IPS DF 19.7 (cell line): ENCODE data around the gene TMEM117.

Experiments
- DNase-seq: peaks from one replicate; pipeline ENCODE4 v3.0.0-alpha.2; 2013; ENCODE audit warnings: low read depth, low spot score

The TMEM117 gene

DNA sequence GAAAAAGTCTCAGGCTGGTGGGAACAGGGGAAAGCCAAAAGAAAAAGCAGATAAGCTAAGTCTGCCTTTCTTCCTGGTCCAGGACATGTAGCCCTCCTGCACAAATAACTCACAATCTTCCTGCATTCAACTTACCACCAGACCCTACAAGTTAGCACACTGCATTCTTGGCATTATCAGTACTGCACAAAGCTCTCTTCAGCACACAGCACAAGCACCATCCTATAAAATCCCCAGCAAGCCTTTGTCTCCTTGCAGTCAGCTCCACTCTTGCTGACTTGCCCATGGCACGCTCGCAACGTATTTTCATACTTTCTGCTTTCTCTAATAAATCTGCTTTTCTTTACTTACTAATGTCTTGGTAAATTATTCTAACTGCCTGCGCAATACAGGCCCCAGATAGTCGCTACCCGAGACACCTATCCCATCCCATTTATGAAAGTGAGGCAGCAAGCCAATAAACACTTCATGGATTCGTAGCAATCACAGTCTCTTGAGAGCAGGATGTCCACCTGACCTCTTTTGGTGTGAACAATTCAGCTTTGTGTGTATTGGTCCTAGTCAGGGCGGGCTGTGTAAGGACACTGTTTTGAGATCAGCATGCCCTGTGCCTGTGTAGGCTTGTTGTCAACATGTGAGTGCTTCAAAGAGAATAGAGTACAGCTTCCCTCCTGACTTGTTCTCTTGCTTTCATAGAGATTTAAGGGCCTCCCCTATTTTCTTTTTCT is 49.0 kb downstream of the TMEM117 start:
- DNase-seq = no peak

DNA sequence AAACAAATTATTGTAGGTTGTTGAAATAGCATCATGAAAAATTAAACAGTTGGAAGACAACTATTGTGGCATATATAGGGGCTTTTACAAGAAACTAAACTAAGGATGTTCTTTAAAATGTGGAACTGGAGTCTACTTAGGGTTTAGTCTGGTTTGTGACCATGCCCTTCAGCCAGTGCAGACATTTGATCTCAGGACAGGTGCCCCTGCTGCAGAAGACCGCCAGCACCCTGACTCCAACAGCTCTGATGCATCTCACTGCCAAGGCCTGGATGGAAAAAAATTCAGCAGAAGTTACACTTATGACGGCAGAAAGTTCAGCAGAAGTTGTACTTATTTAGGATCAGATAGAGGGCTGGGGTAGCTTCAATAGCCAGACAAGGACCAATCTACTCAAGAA is 51.5 kb downstream of the TMEM117 start:
- DNase-seq = no peak

DNA sequence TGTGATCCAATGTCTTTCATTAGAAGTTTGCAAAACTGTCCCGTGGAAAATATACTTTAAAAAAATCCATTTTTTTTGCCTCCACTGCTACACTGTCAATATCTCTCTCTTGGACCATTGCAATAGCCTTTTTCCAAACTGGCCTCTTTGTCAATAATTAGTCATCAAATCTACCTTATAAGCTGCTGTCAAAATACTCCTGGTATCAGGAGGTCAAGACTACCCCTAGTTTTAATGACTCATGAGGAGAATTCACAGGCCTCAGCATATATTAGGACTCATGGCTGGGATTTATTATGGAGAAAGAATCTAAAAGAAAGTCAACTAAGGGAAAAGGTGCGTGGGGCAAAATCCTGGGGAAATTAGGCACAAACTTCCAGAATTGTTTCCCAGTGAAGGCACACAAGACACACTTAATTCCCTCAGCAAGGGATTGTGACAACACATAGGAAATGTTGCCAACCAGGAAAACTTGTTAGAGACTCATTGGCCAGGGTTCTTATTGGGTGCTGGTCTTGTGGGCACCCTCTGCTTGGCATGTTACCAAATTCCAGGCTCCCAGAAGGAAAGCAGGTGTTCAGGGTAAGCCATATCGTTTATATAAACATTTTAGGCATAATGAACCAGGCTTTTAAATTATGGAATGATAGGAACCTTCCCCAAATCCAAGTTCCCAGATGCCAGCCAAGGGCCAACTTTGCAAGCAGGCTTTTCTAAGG is 56.1 kb downstream of the TMEM117 start:
- no peak for DNase-seq

DNA sequence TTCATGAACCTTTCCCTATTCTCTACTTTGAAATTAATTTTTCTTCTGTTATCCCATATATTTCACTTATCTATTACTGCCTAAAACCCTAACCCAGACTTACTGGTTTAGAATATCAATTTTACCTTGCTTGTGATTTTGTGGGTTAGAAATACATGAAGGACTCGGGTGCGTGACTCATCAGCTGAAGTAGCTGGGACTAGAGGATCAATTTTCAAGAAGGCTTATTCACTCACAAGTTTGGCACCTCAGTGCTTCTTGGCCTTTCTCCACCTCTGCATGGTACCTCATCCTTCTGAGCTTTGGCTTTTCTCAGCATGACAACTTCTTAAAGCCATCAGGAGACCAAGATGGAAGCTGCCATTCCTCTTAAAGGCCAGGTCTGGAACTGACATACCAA is 57.8 kb downstream of the TMEM117 start:
- no peak for DNase-seq

DNA sequence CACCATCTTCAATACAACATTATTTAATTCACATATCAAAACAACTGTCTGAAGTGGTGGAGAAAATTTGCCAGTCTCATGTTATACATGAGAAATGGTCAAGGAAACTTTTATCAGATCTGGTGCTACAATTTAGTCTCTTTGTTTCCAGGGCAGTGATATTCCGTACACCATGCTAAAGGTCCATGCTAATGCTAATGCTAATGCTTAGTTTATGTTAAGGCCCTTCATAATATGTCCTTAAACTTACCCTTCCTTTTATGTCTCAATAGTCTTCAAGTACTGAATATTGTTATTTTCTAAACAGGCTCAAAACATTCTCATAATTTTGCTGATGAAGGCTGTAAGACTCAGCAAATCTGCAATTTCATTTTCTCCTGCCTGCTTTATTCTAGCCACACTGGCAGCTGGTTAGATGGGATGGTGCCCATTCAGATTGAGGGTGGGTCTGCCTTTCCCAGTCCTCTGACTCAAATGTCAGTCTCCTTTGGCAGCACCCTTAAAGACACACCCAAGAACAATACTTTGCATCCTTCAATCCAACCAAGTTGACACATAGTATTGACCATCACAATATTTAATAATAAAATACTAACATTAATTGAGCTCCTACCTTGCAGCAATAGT is 59.8 kb downstream of the TMEM117 start:
- DNase-seq = no peak

DNA sequence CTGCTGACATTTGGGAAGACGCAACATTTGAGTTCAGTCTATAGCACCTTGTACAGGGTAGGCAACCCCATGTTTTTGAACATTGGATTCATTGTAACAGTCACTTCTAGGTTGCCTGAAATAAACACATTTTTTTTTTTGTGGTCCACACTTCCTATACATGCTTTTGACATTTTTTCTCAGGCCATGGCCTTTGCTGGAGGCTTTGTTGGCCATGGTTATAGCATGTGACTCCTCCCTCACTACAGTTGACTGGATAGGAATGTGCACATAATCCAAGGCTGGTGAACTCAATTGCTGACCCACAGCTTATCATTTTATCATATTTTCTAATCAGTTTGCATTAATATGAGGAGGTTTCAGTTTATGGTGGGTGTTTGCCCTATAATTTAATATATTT is 60.6 kb downstream of the TMEM117 start:
- no peak for DNase-seq

DNA sequence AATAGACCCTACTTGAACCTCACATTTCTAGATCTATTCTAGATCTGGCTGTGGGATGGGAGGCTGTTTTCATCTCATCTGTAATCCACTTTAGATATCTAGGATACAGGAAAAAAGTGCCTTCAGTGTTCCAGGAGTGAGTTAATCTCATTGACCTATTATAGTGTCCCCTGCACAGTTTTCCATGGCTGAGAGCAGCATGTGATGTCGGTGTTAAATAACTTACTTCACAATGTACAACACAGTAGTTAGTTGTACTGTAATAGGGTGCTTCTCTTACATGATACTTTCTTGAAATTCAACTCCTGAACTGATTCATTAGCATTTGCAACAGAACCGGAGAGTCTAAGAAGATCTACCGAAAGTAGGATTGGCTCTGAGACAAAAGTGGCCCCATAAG is 62.6 kb downstream of the TMEM117 start:
- no peak for DNase-seq

DNA sequence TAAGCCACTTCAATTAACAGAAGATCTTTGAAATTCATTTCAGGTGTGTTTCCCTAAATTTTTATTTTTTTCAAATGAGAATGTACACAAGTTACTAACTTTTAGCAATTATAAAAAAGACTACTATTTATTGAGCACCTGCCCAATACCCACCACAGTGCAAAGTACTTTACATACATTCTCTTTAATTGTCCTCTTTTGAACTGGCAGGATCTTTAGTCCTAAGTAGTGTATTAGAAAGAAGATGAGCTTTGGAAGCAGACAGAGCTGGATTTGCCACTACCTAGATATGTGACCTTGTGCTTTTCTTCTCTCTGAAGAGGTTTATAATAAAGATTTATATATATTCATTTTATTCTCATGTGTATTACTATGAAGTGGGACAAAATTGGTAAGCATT is 63.7 kb downstream of the TMEM117 start:
- no peak for DNase-seq

DNA sequence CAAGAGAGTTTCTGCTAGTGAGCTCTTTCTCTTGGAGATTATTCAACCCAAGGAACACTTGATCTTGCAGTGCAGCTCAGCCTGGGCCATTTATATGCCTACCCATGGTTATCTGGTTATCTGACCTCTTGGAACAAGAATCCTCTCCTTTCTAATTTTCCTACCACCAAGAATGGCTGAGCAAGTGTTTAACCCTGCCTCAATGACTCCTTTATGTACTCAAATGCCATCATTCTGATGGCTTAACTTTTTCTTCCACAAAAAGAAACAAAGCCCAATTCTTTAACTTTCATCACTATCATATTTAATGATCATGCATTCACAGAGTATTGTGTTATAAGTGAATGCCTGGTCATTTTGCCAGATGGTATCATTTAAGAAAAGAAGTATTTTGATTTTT is 67.8 kb downstream of the TMEM117 start:
- no peak for DNase-seq

DNA sequence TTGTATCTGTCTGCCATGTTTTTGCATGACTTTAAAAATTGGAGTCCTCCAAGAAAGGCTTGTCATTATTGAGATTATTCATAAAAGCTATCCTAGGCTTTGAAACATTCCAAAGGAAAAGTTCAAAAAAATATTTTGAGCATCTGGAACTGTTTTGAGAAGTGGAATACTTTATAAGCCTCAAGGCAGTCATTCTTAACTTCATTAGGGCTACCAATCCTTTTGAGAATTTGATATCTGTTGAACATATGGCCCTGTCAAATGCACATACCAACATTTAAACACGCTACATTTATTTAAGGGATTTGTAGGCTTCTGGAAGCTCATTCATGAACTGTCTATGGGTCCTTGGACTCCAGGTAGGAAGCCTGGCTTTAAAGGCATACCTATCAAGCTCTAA is 77.0 kb downstream of the TMEM117 start:
- DNase-seq = no peak

DNA sequence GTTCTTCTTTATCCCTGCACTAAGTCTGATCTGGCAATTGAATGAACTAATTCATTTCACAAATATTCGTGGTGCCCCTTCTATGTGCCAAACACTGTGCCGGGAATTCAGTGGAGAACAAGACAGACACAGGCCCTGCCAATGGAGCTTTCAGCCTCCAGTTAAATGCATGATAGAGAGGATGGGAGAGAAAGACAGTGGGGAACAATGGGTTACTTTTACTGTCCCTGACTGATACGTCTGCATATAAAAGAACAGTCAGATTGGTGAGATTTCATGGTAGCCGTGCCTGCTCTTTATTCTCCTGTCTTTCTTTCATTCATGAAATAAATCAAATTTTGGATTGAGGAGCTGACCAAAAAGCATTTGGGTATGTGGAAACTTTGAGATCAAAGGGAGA is 78.5 kb downstream of the TMEM117 start:
- DNase-seq = no peak

DNA sequence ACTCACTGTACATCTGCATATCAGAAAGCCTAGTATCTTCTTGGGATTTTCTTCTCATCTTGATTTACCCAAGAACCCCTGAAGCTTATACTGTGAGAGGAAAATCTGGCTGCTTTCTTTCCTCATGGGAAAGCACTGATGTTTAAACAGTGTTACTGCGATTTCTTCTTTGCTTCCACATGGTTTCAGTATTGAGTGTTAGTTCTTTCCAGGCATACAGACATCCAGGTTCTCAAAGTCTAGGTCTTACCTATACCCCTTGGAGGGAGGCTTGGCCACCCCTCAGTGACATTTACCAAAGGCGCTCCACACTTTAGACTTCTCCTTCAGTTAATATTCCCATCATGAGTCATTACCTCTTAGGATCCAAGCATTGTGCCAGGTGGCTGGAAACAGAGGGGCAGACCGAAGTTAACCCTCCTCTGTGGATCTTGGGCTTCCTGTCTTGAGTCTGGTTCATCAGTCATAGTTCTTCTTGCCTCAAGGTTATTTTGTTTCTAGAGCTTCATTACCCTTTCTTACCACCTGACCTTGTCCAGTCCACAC is 79.1 kb downstream of the TMEM117 start:
- no peak for DNase-seq

DNA sequence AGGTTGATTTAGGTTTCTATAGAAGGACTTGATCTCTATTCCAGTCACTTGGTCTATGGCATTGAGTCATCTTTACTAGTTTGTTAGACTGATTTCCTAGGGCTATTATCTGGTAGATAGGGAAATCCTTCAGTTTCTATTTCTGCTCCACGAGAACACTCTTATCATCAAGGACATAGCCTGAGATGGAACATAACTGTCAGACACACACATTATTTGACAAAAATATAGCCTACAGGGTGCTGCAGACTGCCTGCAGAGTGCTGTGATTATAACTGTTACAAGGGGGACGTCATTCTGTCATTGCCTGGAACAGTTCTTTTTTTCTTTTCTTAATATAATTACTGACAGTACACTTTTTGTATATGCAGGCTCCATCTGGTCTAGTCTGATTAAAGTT is 82.0 kb downstream of the TMEM117 start:
- DNase-seq = no peak

DNA sequence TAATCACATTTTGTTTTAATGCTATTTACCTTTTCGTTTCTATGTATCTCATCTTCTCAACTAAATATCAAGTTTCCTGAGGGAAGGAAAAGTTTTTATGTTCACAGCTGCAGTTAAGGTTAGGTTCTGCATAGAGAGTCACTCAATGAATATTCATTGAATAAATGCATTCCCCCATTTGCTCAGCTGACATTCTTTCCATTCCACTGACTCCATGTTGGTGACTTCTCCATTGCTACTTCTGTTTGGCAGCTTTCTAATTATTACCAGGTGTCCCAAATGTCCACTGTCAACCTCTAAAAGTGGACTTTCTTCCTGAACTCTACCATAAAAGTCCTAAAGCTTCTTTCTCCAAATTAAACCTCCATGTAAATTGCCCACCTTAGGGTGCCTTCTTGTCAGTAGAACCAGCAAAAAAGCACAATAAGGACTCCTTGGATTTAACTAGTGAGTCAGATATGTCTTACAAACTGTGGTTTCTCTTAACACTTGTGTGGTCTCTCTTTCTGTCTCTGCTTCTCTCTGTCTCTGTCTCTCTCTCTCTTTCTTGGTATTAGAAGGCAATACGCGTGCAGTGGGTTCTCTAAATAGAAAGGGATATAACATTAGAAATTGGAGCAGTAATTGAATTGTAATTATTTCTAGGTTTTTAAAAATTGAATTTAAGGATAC is 85.9 kb downstream of the TMEM117 start:
- DNase-seq = peak; percentile 42

DNA sequence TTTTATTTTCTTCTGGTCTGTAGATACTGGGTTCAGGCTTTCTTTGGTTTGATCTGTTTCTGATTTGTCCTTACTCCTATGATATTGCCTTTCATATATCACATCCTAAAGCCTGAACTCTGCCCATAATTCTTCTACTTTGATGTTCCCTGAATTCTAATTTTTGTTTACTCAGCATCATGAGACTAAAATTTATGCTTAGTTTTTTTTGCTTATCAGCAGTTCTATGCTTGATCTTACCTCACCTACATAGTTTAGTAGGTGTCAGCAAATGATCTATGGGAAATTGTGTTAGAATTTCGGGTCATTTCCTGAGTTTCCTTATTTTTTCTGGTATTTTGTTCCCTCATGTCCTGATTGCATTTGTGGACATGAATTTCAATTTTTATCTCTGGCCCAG is 94.2 kb downstream of the TMEM117 start:
- no peak for DNase-seq

DNA sequence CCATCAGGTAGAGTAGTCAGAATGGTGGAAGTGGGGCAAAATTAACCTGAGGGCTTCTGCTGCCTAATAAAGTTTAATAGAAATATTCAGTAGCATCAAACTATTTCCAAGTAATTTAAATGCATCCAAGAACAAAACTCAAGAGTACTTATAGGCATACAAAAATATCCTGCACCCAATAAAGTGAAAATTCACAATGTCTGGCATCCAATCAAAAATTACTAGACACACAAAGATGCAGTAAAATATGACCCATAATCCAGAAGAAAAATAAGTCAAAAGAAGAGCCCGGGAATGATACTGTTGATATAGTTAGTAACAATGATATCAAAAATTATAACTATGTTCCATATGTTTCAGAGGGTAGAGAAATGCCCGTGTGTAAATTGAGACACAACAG is 95.3 kb downstream of the TMEM117 start:
- no peak for DNase-seq

DNA sequence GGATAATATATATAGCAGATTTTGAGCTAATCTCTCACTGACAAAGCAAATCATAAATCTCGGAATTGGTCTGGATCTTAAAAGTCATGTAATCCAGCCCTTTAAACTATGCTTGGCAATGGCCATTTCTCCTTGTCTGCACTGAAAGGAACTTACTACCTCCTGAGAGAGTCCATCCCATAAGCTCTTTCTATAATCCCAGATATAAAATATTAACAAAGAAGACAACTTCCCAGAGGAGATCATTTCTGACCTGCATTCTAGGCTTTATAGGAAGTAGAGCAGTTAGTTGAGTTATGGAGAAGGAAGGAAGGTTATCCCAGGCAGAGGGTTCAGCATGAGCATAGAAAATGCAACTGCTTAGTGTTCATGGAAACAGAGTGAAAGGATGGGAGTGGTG is 99.7 kb downstream of the TMEM117 start:
- DNase-seq = no peak

DNA sequence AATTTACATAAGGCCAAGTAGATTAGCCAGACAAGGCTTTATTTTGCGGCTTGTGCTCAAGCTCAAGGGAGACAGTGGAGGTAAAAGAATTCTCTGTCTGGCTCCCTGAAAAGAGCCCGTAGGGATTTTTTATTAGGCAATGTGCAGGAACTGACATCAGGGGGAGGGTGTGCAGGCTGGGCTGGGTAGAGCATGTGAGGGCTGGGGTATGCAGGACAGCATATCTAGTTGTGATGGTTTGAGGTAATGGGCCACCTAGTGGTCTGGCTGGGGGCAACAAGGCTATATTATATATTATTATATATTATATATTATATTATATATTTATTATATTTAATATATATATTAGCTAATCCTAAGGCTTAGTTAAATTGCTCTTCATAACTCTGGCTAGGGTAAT is 102.1 kb downstream of the TMEM117 start:
- DNase-seq = no peak

DNA sequence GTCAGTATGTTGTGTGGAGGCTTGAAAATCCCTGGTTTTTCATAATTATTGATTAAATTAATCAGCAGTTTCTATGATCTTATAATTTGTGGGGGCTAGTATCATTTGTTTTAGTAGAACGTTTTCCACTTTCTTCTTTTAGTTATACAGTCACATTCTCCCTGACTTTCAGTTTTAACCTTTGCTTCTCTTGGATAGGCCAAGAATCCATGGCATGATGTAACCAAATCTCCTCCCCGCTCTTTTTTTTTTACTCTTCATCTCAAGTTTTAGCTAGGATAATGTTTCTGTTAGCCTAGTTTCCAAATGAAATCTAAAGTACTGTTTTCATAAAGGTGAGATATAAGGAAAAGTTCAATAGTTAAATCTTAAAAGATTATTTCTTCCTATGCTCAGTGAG is 106.5 kb downstream of the TMEM117 start:
- no peak for DNase-seq

DNA sequence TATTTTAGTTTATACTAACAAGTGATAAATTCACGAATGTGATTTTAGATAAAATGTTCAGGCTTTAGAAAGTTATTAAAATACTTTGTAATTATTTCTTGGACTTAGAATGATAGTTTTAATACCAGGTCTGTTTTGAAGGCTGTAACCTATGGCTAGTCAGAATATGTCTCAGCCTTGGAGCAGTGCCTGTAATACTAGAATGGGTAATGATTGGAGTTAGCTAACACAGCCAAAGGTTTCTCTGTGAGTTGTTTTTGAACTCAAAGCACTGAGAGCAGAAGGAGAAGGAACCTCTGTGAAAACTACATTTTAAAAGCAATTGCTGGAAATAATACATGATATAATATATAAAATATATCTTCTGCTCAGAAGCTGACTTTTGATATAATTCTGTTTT is 110.1 kb downstream of the TMEM117 start:
- DNase-seq = no peak

DNA sequence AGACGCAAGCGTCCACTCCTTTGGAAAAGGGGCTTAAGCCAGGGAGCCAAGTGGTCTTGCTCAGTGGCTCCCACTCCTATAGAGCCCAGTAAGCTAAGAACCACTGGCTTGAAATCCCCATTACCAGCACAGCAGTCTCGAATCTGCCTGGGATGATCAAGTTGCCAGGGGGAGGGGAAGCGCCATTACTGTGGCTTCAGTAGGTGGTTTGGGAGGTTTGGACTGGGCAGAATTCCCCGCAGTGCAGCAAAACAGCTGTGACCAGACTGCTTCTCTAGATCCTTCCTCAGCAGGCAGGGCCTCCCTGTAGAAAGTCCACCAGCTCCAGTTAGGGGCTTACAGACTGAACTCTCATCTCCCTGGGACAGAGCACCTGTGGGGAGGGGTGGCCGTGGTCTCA is 115.4 kb downstream of the TMEM117 start:
- DNase-seq = no peak

DNA sequence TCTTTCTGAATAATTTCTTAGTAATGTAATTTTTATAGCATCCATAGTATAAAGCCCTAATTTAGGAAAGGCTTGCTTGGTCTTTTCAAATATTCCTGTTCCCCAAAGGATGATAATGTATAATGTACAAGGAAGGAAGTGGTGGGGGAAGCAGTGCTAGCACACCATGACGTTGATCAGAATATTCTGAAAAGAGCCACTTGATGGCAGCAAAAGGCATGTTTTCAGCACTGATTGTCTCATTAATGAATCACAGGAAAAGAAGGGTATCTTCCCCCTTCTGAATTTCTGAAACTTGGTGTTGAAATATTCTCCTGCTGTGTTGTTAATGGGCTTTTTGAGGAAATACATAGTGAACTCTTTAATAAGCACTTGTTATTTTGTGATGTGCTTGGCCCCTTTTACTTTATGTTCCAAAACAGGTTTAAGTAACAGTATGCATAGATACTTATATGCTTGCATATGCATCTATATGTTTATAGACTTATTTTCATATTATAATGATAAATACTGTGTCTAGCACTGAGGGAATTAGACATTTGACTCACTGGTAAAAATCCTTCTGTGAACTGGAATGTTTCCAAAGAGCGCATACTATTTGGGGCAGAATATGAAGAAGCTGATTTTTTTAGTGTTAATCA is 122.0 kb downstream of the TMEM117 start:
- DNase-seq = no peak
